IMR-90 (cell line): ENCODE measurements around the gene PPP3CA. TPM values are rescaled to one million over a fixed set of nuclear protein-coding genes. Genes with fewer than 3 reads are reported as not detected.

Experiments
- ATAC-seq: fragments of 200-7000 bp; cut with Tn5 transposase; 2 replicates; pipeline ENCODE4 v1.9.1; 2020; ENCODE audit warnings: low read depth, mild to moderate bottlenecking, moderate library complexity
- BruUV-seq: library from RNA; stranded (reverse); fragments of 400-500 nt; replicated peaks from 2 replicates; lab custom pipeline; 2021; lab: Mats Ljungman, UMichigan
- CTCF ChIA-PET: fragments of 300-600 bp; formaldehyde crosslinking; extraction: SDS; loops from one replicate; lab custom pipeline; 2021; ENCODE audit warnings: antibody characterized with exemption; lab: Yijun Ruan, JAX
- POLR2A ChIA-PET: fragments of 300-600 bp; sonication (Branson Sonifier 250); formaldehyde crosslinking; loops from one replicate; lab custom pipeline; 2022; ENCODE audit warnings: antibody characterized with exemption; ENCODE audit not compliant: unreplicated experiment; lab: Charles Lee
- DNase-seq: peaks from one replicate; pipeline ENCODE4 v3.0.0; 2013
- H2AFZ ChIP-seq: replicated peaks from 2 replicates; pipeline ENCODE3; 2013; ENCODE audit warnings: low read length, mild to moderate bottlenecking; ENCODE audit not compliant: poor library complexity
- H2AK5ac ChIP-seq: 2 replicates; pipeline ENCODE4 v1.6.1; 2013; ENCODE audit warnings: low read depth, low read length, inconsistent platforms
- H2AK9ac ChIP-seq: replicated peaks from 2 replicates; pipeline ENCODE3; 2013; ENCODE audit warnings: mild to moderate bottlenecking, low read depth, low read length, moderate library complexity; ENCODE audit not compliant: poor library complexity
- H2BK120ac ChIP-seq: 2 replicates; pipeline ENCODE4 v1.6.1; 2013; ENCODE audit warnings: low read depth, low read length, inconsistent platforms
- H2BK15ac ChIP-seq: 3 replicates; pipeline ENCODE4 v1.6.1; 2013; ENCODE audit warnings: low read depth, low read length, inconsistent platforms
- H2BK20ac ChIP-seq: 2 replicates; pipeline ENCODE4 v1.6.1; 2013; ENCODE audit warnings: low read depth, mild to moderate bottlenecking, inconsistent platforms, low read length, moderate library complexity
- H2BK5ac ChIP-seq: 2 replicates; pipeline ENCODE4 v1.6.1; 2013; ENCODE audit warnings: mild to moderate bottlenecking, low read depth, low read length, inconsistent platforms; ENCODE audit not compliant: poor library complexity, severe bottlenecking
- H3K14ac ChIP-seq: replicated peaks from 2 replicates; pipeline ENCODE4 v1.6.1; 2013; ENCODE audit warnings: low read depth, low read length, inconsistent platforms
- H3K18ac ChIP-seq: 2 replicates; pipeline ENCODE4 v1.6.1; 2013; ENCODE audit warnings: low read depth, low read length, control low read depth
- H3K23ac ChIP-seq: 2 replicates; pipeline ENCODE4 v1.6.1; 2013; ENCODE audit warnings: low read depth, low read length, inconsistent platforms
- H3K27ac ChIP-seq: 2 replicates; pipeline ENCODE4 v1.5.1; 2013; ENCODE audit warnings: mild to moderate bottlenecking, control low read depth, low read length; ENCODE audit not compliant: insufficient read depth
- H3K27me3 ChIP-seq: 2 replicates; pipeline ENCODE4 v1.6.1; 2013; ENCODE audit warnings: low read length; ENCODE audit not compliant: control insufficient read depth, insufficient read depth
- H3K36me3 ChIP-seq: 2 replicates; pipeline ENCODE4 v1.6.1; 2013; ENCODE audit warnings: low read length, mixed read lengths; ENCODE audit not compliant: control insufficient read depth, insufficient read depth
- H3K4ac ChIP-seq: 2 replicates; pipeline ENCODE4 v1.6.1; 2013; ENCODE audit warnings: low read depth, low read length, inconsistent platforms
- H3K4me1 ChIP-seq: 2 replicates; pipeline ENCODE4 v1.6.1; 2013; ENCODE audit warnings: low read length, mixed read lengths; ENCODE audit not compliant: control insufficient read depth, insufficient read depth
- H3K4me2 ChIP-seq: 2 replicates; pipeline ENCODE4 v1.6.1; 2013; ENCODE audit warnings: low read depth, mild to moderate bottlenecking, control low read depth, low read length, moderate library complexity
- H3K4me3 ChIP-seq: 2 replicates; pipeline ENCODE4 v1.5.1; 2013; ENCODE audit warnings: low read depth, mild to moderate bottlenecking, control low read depth, low read length, moderate library complexity; ENCODE audit not compliant: insufficient read depth
- H3K56ac ChIP-seq: 2 replicates; pipeline ENCODE4 v1.6.1; 2013; ENCODE audit warnings: low read length, inconsistent platforms; ENCODE audit not compliant: insufficient read depth; ENCODE audit errors: extremely low read depth
- H3K79me1 ChIP-seq, 2 experiments: 2 replicates each; pipeline ENCODE4 v1.6.1; 2013; ENCODE audit warnings: low read length in 2 of 2, inconsistent platforms in 1 of 2, low read depth in 1 of 2
- H3K9ac ChIP-seq: 2 replicates; pipeline ENCODE4 v1.6.1; 2013; ENCODE audit warnings: low read depth, low read length, control low read depth
- H3K9me1 ChIP-seq: 2 replicates; pipeline ENCODE4 v1.6.1; 2013; ENCODE audit warnings: low read length, inconsistent platforms; ENCODE audit not compliant: insufficient read depth
- H3K9me3 ChIP-seq: 2 replicates; pipeline ENCODE4 v1.6.1; 2013; ENCODE audit warnings: low read length; ENCODE audit not compliant: control insufficient read depth, insufficient read depth
- H4K20me1 ChIP-seq: 2 replicates; pipeline ENCODE4 v1.6.1; 2013; ENCODE audit warnings: low read length, inconsistent platforms; ENCODE audit not compliant: insufficient read depth
- H4K5ac ChIP-seq: 2 replicates; pipeline ENCODE4 v1.6.1; 2013; ENCODE audit warnings: mild to moderate bottlenecking, low read depth, low read length, control low read depth
- H4K8ac ChIP-seq, 2 experiments: 2 replicates each; pipeline ENCODE4 v1.6.1; 2013; ENCODE audit warnings: low read depth in 2 of 2, low read length in 2 of 2, control low read depth in 1 of 2, inconsistent platforms in 1 of 2
- H4K91ac ChIP-seq: 2 replicates; pipeline ENCODE4 v1.6.1; 2013; ENCODE audit warnings: low read depth, low read length, inconsistent platforms; ENCODE audit not compliant: insufficient read depth
- BHLHE40 ChIP-seq: fragments of 150-350 bp; IDR thresholded peaks from 2 replicates; pipeline ENCODE4 v1.6.1; 2016; ENCODE audit warnings: mild to moderate bottlenecking, low read depth, low read length
- CEBPB ChIP-seq: IDR thresholded peaks from 2 replicates; pipeline ENCODE4 v1.6.1; 2012; ENCODE audit warnings: low read depth, low read length, improper control_type of control experiment
- CHD1 ChIP-seq: IDR thresholded peaks from 2 replicates; pipeline ENCODE4 v1.6.1; 2012; ENCODE audit warnings: low read depth, low read length, improper control_type of control experiment
- MAFK ChIP-seq: IDR thresholded peaks from 2 replicates; pipeline ENCODE4 v1.6.1; 2012; ENCODE audit warnings: low read depth, low read length, improper control_type of control experiment
- MAZ ChIP-seq: IDR thresholded peaks from 2 replicates; pipeline ENCODE4 v1.6.1; 2012; ENCODE audit warnings: low read depth, mild to moderate bottlenecking, low read length, improper control_type of control experiment, moderate library complexity, borderline replicate concordance
- MXI1 ChIP-seq: IDR thresholded peaks from 2 replicates; pipeline ENCODE4 v1.6.1; 2012; ENCODE audit warnings: low read depth, mild to moderate bottlenecking, low read length, moderate library complexity, borderline replicate concordance
- NFE2L2 ChIP-seq: fragments of 150-350 bp; IDR thresholded peaks from 2 replicates; pipeline ENCODE4 v1.6.1; 2016; ENCODE audit warnings: low read depth, mild to moderate bottlenecking, low read length
- RAD21 ChIP-seq: IDR thresholded peaks from 2 replicates; pipeline ENCODE4 v1.6.1; 2012; ENCODE audit warnings: low read length, improper control_type of control experiment
- RCOR1 ChIP-seq: IDR thresholded peaks from 2 replicates; pipeline ENCODE4 v1.6.1; 2012; ENCODE audit warnings: mild to moderate bottlenecking, low read length, improper control_type of control experiment; ENCODE audit not compliant: insufficient replicate concordance
- SMC3 ChIP-seq: fragments of 150-350 bp; IDR thresholded peaks from 2 replicates; pipeline ENCODE4 v1.6.1; 2016; ENCODE audit warnings: low read depth, mild to moderate bottlenecking, antibody characterized with exemption, low read length, moderate library complexity
- WGBS, 2 experiments: methylation state at CpG; one replicate each; pipeline versions ENCODE4 v1.1.5 to v1.1.7; 2013; ENCODE audit warnings: missing lambda C conversion rate in 2 of 2; ENCODE audit not compliant: insufficient read length in 1 of 2; ENCODE audit errors: extremely low coverage in 2 of 2; 5-methylcytosine and 5-hydroxymethylcytosine counted together
- dilution Hi-C: fragments of 300-500 bp; cut with HindIII; formaldehyde crosslinking; loops from one replicate; pipeline ENCODE4 v1.14.3; 2018; ENCODE audit warnings: low sequenced_read_pairs; ENCODE audit not compliant: unreplicated experiment
- in situ Hi-C: fragments of 300-500 bp; cut with MboI; formaldehyde crosslinking; loops from 3 replicates; pipeline ENCODE4 v1.14.3; 2019; ENCODE audit warnings: low sequenced_read_pairs, inconsistent platforms, mixed read lengths
- intact Hi-C: fragments of 100-400 bp; cut with micrococcal nuclease; formaldehyde crosslinking; loops from 2 replicates; pipeline ENCODE4 v1.10.0; 2022
- polyA plus RNA-seq, 3 experiments: library from polyadenylated mRNA; depleted of rRNA; stranded (reverse); fragments of >200 nt; gene quantifications; 2 replicates each; pipeline ENCODE4 v1.2.3, GENCODE V29; 2012; ENCODE audit warnings: low replicate concordance in 1 of 3
- total RNA-seq: library from RNA; depleted of rRNA; stranded (reverse); fragments of >200 nt; gene quantifications from 2 replicates; pipeline ENCODE4 v1.2.3, GENCODE V29; 2012
- TF ChIP-seq, protein P1 (sequence below): conservative IDR thresholded peaks from 2 replicates; pipeline ENCODE4 v1.5.1; 2012; ENCODE audit warnings: mild to moderate bottlenecking, low read depth, low read length, improper control_type of control experiment
- TF ChIP-seq, protein P2 (sequence below): fragments of 150-350 bp; IDR thresholded peaks from 2 replicates; pipeline ENCODE4 v1.6.1; 2017; ENCODE audit warnings: mild to moderate bottlenecking, antibody characterized with exemption, low read length, low read depth
- TF ChIP-seq, protein P3 (sequence below): fragments of 150-350 bp; IDR thresholded peaks from 2 replicates; pipeline ENCODE4 v1.6.1; 2016; ENCODE audit warnings: low read depth, mild to moderate bottlenecking, low read length, moderate library complexity, borderline replicate concordance

Gene PPP3CA
- total and polyA plus RNA-seq, 2 of the 4 experiments (the other 2 are of a cell fraction): 14.5 to 48.6 TPM

DNA sequence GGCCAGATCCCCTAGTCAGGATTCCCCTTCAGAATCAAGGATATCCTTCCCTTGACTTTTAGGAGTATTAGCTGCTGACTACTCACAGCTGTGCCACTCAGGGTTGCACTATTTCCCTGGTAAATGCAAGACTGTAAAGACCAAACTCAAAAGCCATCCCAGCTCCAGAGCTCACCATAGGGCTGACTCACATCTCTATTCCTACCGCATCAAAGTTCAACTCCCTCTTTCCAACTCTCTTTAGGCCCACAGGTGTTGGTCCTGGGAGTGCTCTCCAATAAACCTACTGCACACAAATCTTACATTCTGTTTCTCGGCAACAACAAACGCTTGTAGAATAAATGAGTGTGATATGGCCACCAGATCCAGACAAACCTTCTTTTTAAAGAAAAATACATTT is 109.6 kb downstream of the PPP3CA start:
- H3K18ac ChIP-seq: no peak overlapping the region
- no peak overlapping the region for H4K5ac ChIP-seq
- H2BK5ac ChIP-seq: no peak overlapping the region
- DNase-seq: no peak
- dilution Hi-C loops: no loop called here
- H2AK5ac ChIP-seq: no peak overlapping the region
- H3K4me2 ChIP-seq: no peak overlapping the region
- H2AFZ ChIP-seq: no peak overlapping the region
- H2AK9ac ChIP-seq: peak overlapping the region; percentile 51
- ATAC-seq: no peak
- H3K56ac ChIP-seq: no peak overlapping the region
- peaks cover 38 to 44% of the 10 kb centered on the region in 2 experiments for H3K79me1 ChIP-seq
- no peak overlapping the region for H4K8ac ChIP-seq
- WGBS, 2 experiments: no CpG with 5 or more reads among the region's 3 CpGs
- ChIA-PET POLR2A (no interaction called here), CTCF (no interaction called here)
- no peak overlapping the region for H4K91ac ChIP-seq
- no peak overlapping the region for H3K14ac ChIP-seq
- H3K4me1 ChIP-seq: no peaks in the 10 kb centered on the region; the same call in 1 of the 2 replicates
- peaks cover 6% of the 10 kb centered on the region; the same call in 1 of the 2 replicates for H3K9me1 ChIP-seq
- H3K36me3 ChIP-seq: no peaks in the 10 kb centered on the region
- H4K20me1 ChIP-seq: peaks cover 10% of the 10 kb centered on the region; the same call in 1 of the 2 replicates
- H3K9me3 ChIP-seq: no peaks in the 10 kb centered on the region
- no peak overlapping the region for H2BK20ac ChIP-seq
- in situ Hi-C loops: no loop called here
- no peak overlapping the region for H2BK15ac ChIP-seq
- intact Hi-C loops: no loop called here
- H3K4me3 ChIP-seq: no peak overlapping the region
- TF ChIP-seq RCOR1: no peak
- TF ChIP-seq MXI1: no peak
- TF ChIP-seq, protein P1, sequence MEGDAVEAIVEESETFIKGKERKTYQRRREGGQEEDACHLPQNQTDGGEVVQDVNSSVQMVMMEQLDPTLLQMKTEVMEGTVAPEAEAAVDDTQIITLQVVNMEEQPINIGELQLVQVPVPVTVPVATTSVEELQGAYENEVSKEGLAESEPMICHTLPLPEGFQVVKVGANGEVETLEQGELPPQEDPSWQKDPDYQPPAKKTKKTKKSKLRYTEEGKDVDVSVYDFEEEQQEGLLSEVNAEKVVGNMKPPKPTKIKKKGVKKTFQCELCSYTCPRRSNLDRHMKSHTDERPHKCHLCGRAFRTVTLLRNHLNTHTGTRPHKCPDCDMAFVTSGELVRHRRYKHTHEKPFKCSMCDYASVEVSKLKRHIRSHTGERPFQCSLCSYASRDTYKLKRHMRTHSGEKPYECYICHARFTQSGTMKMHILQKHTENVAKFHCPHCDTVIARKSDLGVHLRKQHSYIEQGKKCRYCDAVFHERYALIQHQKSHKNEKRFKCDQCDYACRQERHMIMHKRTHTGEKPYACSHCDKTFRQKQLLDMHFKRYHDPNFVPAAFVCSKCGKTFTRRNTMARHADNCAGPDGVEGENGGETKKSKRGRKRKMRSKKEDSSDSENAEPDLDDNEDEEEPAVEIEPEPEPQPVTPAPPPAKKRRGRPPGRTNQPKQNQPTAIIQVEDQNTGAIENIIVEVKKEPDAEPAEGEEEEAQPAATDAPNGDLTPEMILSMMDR: no peak
- TF ChIP-seq, protein P2, sequence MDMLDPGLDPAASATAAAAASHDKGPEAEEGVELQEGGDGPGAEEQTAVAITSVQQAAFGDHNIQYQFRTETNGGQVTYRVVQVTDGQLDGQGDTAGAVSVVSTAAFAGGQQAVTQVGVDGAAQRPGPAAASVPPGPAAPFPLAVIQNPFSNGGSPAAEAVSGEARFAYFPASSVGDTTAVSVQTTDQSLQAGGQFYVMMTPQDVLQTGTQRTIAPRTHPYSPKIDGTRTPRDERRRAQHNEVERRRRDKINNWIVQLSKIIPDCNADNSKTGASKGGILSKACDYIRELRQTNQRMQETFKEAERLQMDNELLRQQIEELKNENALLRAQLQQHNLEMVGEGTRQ: no peak
- TF ChIP-seq SMC3: no peak
- TF ChIP-seq RAD21: no peak
- no peak for TF ChIP-seq MAFK
- TF ChIP-seq, protein P3, sequence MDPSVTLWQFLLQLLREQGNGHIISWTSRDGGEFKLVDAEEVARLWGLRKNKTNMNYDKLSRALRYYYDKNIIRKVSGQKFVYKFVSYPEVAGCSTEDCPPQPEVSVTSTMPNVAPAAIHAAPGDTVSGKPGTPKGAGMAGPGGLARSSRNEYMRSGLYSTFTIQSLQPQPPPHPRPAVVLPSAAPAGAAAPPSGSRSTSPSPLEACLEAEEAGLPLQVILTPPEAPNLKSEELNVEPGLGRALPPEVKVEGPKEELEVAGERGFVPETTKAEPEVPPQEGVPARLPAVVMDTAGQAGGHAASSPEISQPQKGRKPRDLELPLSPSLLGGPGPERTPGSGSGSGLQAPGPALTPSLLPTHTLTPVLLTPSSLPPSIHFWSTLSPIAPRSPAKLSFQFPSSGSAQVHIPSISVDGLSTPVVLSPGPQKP: no peak
- no peak for TF ChIP-seq BHLHE40
- TF ChIP-seq MAZ: no peak
- TF ChIP-seq NFE2L2: no peak
- no peak for TF ChIP-seq CHD1
- TF ChIP-seq CEBPB: no peak
- BruUV-seq: no TSS peak
- H2BK120ac ChIP-seq: no peak overlapping the region
- H3K23ac ChIP-seq: no peak overlapping the region
- no peaks in the 10 kb centered on the region for H3K27me3 ChIP-seq
- H3K9ac ChIP-seq: no peak overlapping the region
- no peak overlapping the region for H3K4ac ChIP-seq
- no peak overlapping the region for H3K27ac ChIP-seq
